Activated CD8-positive, alpha-beta memory T cell treated with anti-CD3 and anti-CD28 coated beads for 1 hour (primary cell): ENCODE data around the gene CKLF.

Experiments
- DNase-seq, 2 donors: peaks; one replicate each; pipeline ENCODE4 v3.0.0-alpha.2; 2020; ENCODE audit warnings: low read depth in 1 of 2; ENCODE audit errors: extremely low read depth in 1 of 2

CKLF gene

GRCh38 chr16:66614161-66614802, 61.9 kb downstream of the CKLF start:
- DNase-seq = no peak
